Activated naive CD8-positive, alpha-beta T cell treated with anti-CD3 and anti-CD28 coated beads for 36 hours (primary cell): ENCODE measurements around the gene DBF4. TPM values are rescaled to one million over a fixed set of nuclear protein-coding genes. Genes with fewer than 3 reads are reported as not detected.
A peak's percentile ranks its signal among the peaks of the same experiment; 100 is the strongest.
"Not testable (repeated sequence)": the region's sequence is repeated elsewhere in the genome, so short reads cannot be mapped to it uniquely, and the experiment has no call there.

Experiments
- DNase-seq: peaks from one replicate; pipeline ENCODE4 v3.0.0; 2021
- H3K27ac Mint-ChIP-seq: one replicate; pipeline ENCODE4 v1.8.0; 2022; ENCODE audit warnings: mild to moderate bottlenecking, moderate library complexity, mixed read lengths
- H3K27me3 Mint-ChIP-seq: one replicate; pipeline ENCODE4 v1.8.0; 2022; ENCODE audit warnings: mild to moderate bottlenecking, mixed read lengths
- H3K36me3 Mint-ChIP-seq: one replicate; pipeline ENCODE4 v1.8.0; 2021; ENCODE audit warnings: mild to moderate bottlenecking, mixed read lengths
- H3K4me1 Mint-ChIP-seq: one replicate; pipeline ENCODE4 v1.8.0; 2021; ENCODE audit warnings: mixed read lengths
- H3K4me3 Mint-ChIP-seq: one replicate; pipeline ENCODE4 v1.8.0; 2022; ENCODE audit warnings: mild to moderate bottlenecking, moderate library complexity, mixed read lengths
- H3K9me3 Mint-ChIP-seq: one replicate; pipeline ENCODE4 v1.8.0; 2022; ENCODE audit warnings: mixed read lengths
- total RNA-seq, 2 experiments: library from RNA; stranded (reverse); gene quantifications; one replicate each; pipeline ENCODE4 v1.2.3, GENCODE V29; 2021

DBF4 gene
- total RNA-seq, 2 experiments from 2014 or later, result 86.3 to 88.8 TPM

- Mint-ChIP-seq H3K4me3 (peak overlapping the region; percentile 87), H3K27me3 (no peaks in the 10 kb centered on the region), H3K9me3 (peaks cover 20% of the 10 kb centered on the region), H3K27ac (peak overlapping the region; percentile 13), H3K4me1 (peaks cover 35% of the 10 kb centered on the region), H3K36me3 (peaks cover 65% of the 10 kb centered on the region)
- no peak for DNase-seq
These were observed 2.2 kb upstream of the DBF4 start for GRCh38 chr7:87874066-87874465.

GRCh38 chr7:87875151-87876039 is 898 bp upstream of the DBF4 start:
- Mint-ChIP-seq H3K4me1 (peaks cover 44% of the 10 kb centered on the region), H3K27ac (peak overlapping the region; percentile 80), H3K4me3 (peak overlapping the region; percentile 87), H3K27me3 (no peaks in the 10 kb centered on the region), H3K36me3 (peaks cover 67% of the 10 kb centered on the region), H3K9me3 (peaks cover 18% of the 10 kb centered on the region)
- DNase-seq, result peak; percentile 22

GRCh38 chr7:87876869-87877234 is 559 bp downstream of the DBF4 start:
- Mint-ChIP-seq H3K4me3 (peak overlapping the region; percentile 87), H3K4me1 (peaks cover 49% of the 10 kb centered on the region), H3K9me3 (peaks cover 9% of the 10 kb centered on the region), H3K27me3 (no peaks in the 10 kb centered on the region), H3K36me3 (peaks cover 57% of the 10 kb centered on the region), H3K27ac (peak overlapping the region; percentile 95)
- peak; percentile 51 for DNase-seq

- Mint-ChIP-seq H3K9me3 (peaks cover 4% of the 10 kb centered on the region), H3K4me1 (peaks cover 46% of the 10 kb centered on the region), H3K4me3 (peak overlapping the region; percentile 87), H3K27ac (peak overlapping the region; percentile 95), H3K36me3 (peaks cover 51% of the 10 kb centered on the region), H3K27me3 (no peaks in the 10 kb centered on the region)
- DNase-seq, result no peak
These were observed 1.2 kb downstream of the DBF4 start for GRCh38 chr7:87877366-87878040.

GRCh38 chr7:87878208-87878735 is 2.0 kb downstream of the DBF4 start:
- DNase-seq, result no peak
- Mint-ChIP-seq H3K4me1 (peaks cover 46% of the 10 kb centered on the region), H3K4me3 (peak overlapping the region; percentile 87), H3K36me3 (peaks cover 47% of the 10 kb centered on the region), H3K9me3 (no peaks in the 10 kb centered on the region), H3K27me3 (no peaks in the 10 kb centered on the region), H3K27ac (no peak overlapping the region)

- Mint-ChIP-seq H3K9me3 (no peaks in the 10 kb centered on the region), H3K4me3 (no peak overlapping the region), H3K27me3 (no peaks in the 10 kb centered on the region), H3K36me3 (peaks cover 38% of the 10 kb centered on the region), H3K4me1 (peaks cover 31% of the 10 kb centered on the region), H3K27ac (no peak overlapping the region)
- no peak for DNase-seq
These were observed 6.1 kb downstream of the DBF4 start for GRCh38 chr7:87882151-87882937.

- peaks cover 18% of the 10 kb centered on the region for H3K4me1 Mint-ChIP-seq
- H3K4me3 Mint-ChIP-seq, result no peak overlapping the region
- peaks cover 30% of the 10 kb centered on the region for H3K36me3 Mint-ChIP-seq
- H3K9me3 Mint-ChIP-seq, result no peaks in the 10 kb centered on the region
- no peak for DNase-seq
- no peaks in the 10 kb centered on the region for H3K27me3 Mint-ChIP-seq
- no peak overlapping the region for H3K27ac Mint-ChIP-seq
These were observed 8.7 kb downstream of the DBF4 start for GRCh38 chr7:87885018-87885417.

GRCh38 chr7:87886875-87887274 is 10.6 kb downstream of the DBF4 start:
- peaks cover 26% of the 10 kb centered on the region for H3K36me3 Mint-ChIP-seq
- DNase-seq, result no peak

GRCh38 chr7:87895363-87895762 is 19.1 kb downstream of the DBF4 start:
- Mint-ChIP-seq H3K27me3 (no peaks in the 10 kb centered on the region), H3K4me1 (peaks cover 5% of the 10 kb centered on the region), H3K36me3 (peaks cover 22% of the 10 kb centered on the region), H3K9me3 (no peaks in the 10 kb centered on the region), H3K4me3 (no peak overlapping the region), H3K27ac (no peak overlapping the region)
- no peak for DNase-seq

More at GRCh38 chr7:87886875-87887274, 10.6 kb downstream of the DBF4 start:
- Mint-ChIP-seq H3K27ac (no peak overlapping the region), H3K4me1 (peaks cover 8% of the 10 kb centered on the region), H3K9me3 (no peaks in the 10 kb centered on the region), H3K27me3 (no peaks in the 10 kb centered on the region), H3K4me3 (no peak overlapping the region)

GRCh38 chr7:87899255-87899654 is 23.0 kb downstream of the DBF4 start:
- H3K9me3 Mint-ChIP-seq, result no peaks in the 10 kb centered on the region
- no peak overlapping the region for H3K27ac Mint-ChIP-seq
- H3K36me3 Mint-ChIP-seq, result peaks cover 24% of the 10 kb centered on the region
- no peak overlapping the region for H3K4me3 Mint-ChIP-seq
- DNase-seq, result no peak
- peaks cover 5% of the 10 kb centered on the region for H3K4me1 Mint-ChIP-seq
- H3K27me3 Mint-ChIP-seq, result no peaks in the 10 kb centered on the region

GRCh38 chr7:87907136-87907906 is 31.0 kb downstream of the DBF4 start:
- H3K27ac Mint-ChIP-seq, H3K27me3 Mint-ChIP-seq, H3K4me3 Mint-ChIP-seq, H3K9me3 Mint-ChIP-seq, H3K4me1 Mint-ChIP-seq, DNase-seq: not testable (repeated sequence)
- peaks cover 17% of the 10 kb centered on the region for H3K36me3 Mint-ChIP-seq

- not testable (repeated sequence) for H3K4me1 Mint-ChIP-seq, DNase-seq, H3K4me3 Mint-ChIP-seq, H3K27me3 Mint-ChIP-seq, H3K9me3 Mint-ChIP-seq, H3K27ac Mint-ChIP-seq
- H3K36me3 Mint-ChIP-seq, result peaks cover 14% of the 10 kb centered on the region
These were observed 32.5 kb downstream of the DBF4 start for GRCh38 chr7:87908814-87909213.

- DNase-seq, result no peak
- H3K36me3 Mint-ChIP-seq, result peaks cover 13% of the 10 kb centered on the region
- H3K27me3 Mint-ChIP-seq, result no peaks in the 10 kb centered on the region
- no peak overlapping the region for H3K4me3 Mint-ChIP-seq
- no peak overlapping the region for H3K27ac Mint-ChIP-seq
- peaks cover 3% of the 10 kb centered on the region for H3K4me1 Mint-ChIP-seq
- no peaks in the 10 kb centered on the region for H3K9me3 Mint-ChIP-seq
These were observed 35.8 kb downstream of the DBF4 start for GRCh38 chr7:87912121-87912520.

GRCh38 chr7:87918740-87919139 is 42.4 kb downstream of the DBF4 start:
- H3K36me3 Mint-ChIP-seq, result no peaks in the 10 kb centered on the region
- H3K27ac Mint-ChIP-seq, result no peak overlapping the region
- no peaks in the 10 kb centered on the region for H3K9me3 Mint-ChIP-seq
- H3K27me3 Mint-ChIP-seq, result peaks cover 5% of the 10 kb centered on the region
- H3K4me3 Mint-ChIP-seq, result no peak overlapping the region
- H3K4me1 Mint-ChIP-seq, result no peaks in the 10 kb centered on the region
- no peak for DNase-seq
